H9 (cell line): Measurements from ENCODE around the gene RXFP1. TPM values are rescaled to one million over a fixed set of nuclear protein-coding genes. Genes with fewer than 3 reads are reported as not detected.

Experiments
- DNase-seq: peaks from one replicate; pipeline ENCODE4 v3.0.0-alpha.2; 2017
- H2AFZ ChIP-seq: one replicate; pipeline ENCODE4 v1.6.1; 2013; ENCODE audit warnings: mild to moderate bottlenecking, low read length, control low read depth, moderate library complexity
- H2AK5ac ChIP-seq: 2 replicates; pipeline ENCODE4 v1.6.1; 2013; ENCODE audit warnings: low read length, control low read depth, mixed read lengths; ENCODE audit not compliant: insufficient read length
- H2BK120ac ChIP-seq: one replicate; pipeline ENCODE4 v1.6.1; 2013; ENCODE audit warnings: low read depth, mild to moderate bottlenecking, low read length, control low read depth, inconsistent platforms; ENCODE audit not compliant: poor library complexity, severe bottlenecking
- H2BK12ac ChIP-seq: 2 replicates; pipeline ENCODE4 v1.6.1; 2013; ENCODE audit warnings: low read length, control low read depth, mixed read lengths, low read depth; ENCODE audit not compliant: insufficient read length
- H2BK15ac ChIP-seq: 2 replicates; pipeline ENCODE4 v1.6.1; 2013; ENCODE audit warnings: low read depth, low read length, control low read depth
- H2BK20ac ChIP-seq: one replicate; pipeline ENCODE4 v1.6.1; 2013; ENCODE audit warnings: low read depth, mild to moderate bottlenecking, low read length, control low read depth, inconsistent platforms; ENCODE audit not compliant: poor library complexity, severe bottlenecking
- H2BK5ac ChIP-seq: 2 replicates; pipeline ENCODE4 v1.6.1; 2013; ENCODE audit warnings: low read length, control low read depth, mixed read lengths; ENCODE audit not compliant: insufficient read length
- H3K14ac ChIP-seq: 2 replicates; pipeline ENCODE4 v1.6.1; 2013; ENCODE audit warnings: low read length, control low read depth; ENCODE audit not compliant: insufficient read depth
- H3K18ac ChIP-seq: 2 replicates; pipeline ENCODE4 v1.6.1; 2013; ENCODE audit warnings: low read depth, mild to moderate bottlenecking, mixed read lengths, low read length, control low read depth; ENCODE audit not compliant: insufficient read length
- H3K23ac ChIP-seq: 2 replicates; pipeline ENCODE4 v1.6.1; 2013; ENCODE audit warnings: low read length, control low read depth, mixed read lengths, low read depth; ENCODE audit not compliant: insufficient read length
- H3K23me2 ChIP-seq: 2 replicates; pipeline ENCODE4 v1.6.1; 2013; ENCODE audit warnings: low read depth, mild to moderate bottlenecking, mixed read lengths, low read length, control low read depth; ENCODE audit not compliant: insufficient read length, poor library complexity, severe bottlenecking
- H3K27ac ChIP-seq: 2 replicates; pipeline ENCODE4 v1.5.1; 2013; ENCODE audit warnings: low read length, control low read depth, mixed read lengths, low read depth; ENCODE audit not compliant: insufficient read length
- H3K27me3 ChIP-seq: 2 replicates; pipeline ENCODE4 v1.6.1; 2013; ENCODE audit warnings: low read length, control low read depth, inconsistent platforms; ENCODE audit not compliant: insufficient read depth
- H3K4ac ChIP-seq: 2 replicates; pipeline ENCODE4 v1.6.1; 2013; ENCODE audit warnings: low read depth, mild to moderate bottlenecking, control low read depth, inconsistent platforms, low read length, moderate library complexity
- H3K4me1 ChIP-seq: 2 replicates; pipeline ENCODE4 v1.6.1; 2013; ENCODE audit warnings: low read length, control low read depth, inconsistent platforms; ENCODE audit not compliant: insufficient read depth
- H3K4me2 ChIP-seq: 2 replicates; pipeline ENCODE4 v1.6.1; 2013; ENCODE audit warnings: low read length, control low read depth, mixed read lengths; ENCODE audit not compliant: insufficient read length, insufficient read depth
- H3K56ac ChIP-seq: 2 replicates; pipeline ENCODE4 v1.6.1; 2013; ENCODE audit warnings: low read depth, mild to moderate bottlenecking, mixed read lengths, low read length, control low read depth; ENCODE audit not compliant: insufficient read length
- H3K79me1 ChIP-seq: 2 replicates; pipeline ENCODE4 v1.6.1; 2013; ENCODE audit warnings: low read depth, mild to moderate bottlenecking, moderate library complexity, low read length, control low read depth, inconsistent platforms; ENCODE audit not compliant: insufficient read depth, poor library complexity, severe bottlenecking
- H3K79me2 ChIP-seq: 2 replicates; pipeline ENCODE4 v1.6.1; 2013; ENCODE audit warnings: low read length, control low read depth, inconsistent platforms; ENCODE audit not compliant: insufficient read depth
- H3K9ac ChIP-seq: 2 replicates; pipeline ENCODE4 v1.6.1; 2013; ENCODE audit warnings: low read length, control low read depth, mixed read lengths; ENCODE audit not compliant: insufficient read length; ENCODE audit errors: extremely low read depth
- H3K9me3 ChIP-seq: one replicate; pipeline ENCODE4 v1.6.1; 2013; ENCODE audit warnings: low read depth, low read length, inconsistent platforms; ENCODE audit not compliant: control insufficient read depth
- H3T11ph ChIP-seq: one replicate; pipeline ENCODE4 v1.6.1; 2013; ENCODE audit warnings: mild to moderate bottlenecking, low read length, control low read depth, inconsistent platforms
- H4K20me1 ChIP-seq: one replicate; pipeline ENCODE4 v1.6.1; 2013; ENCODE audit not compliant: control insufficient read depth, insufficient read length, insufficient read depth
- H4K5ac ChIP-seq: 2 replicates; pipeline ENCODE4 v1.6.1; 2013; ENCODE audit warnings: low read depth, mild to moderate bottlenecking, mixed read lengths, low read length, control low read depth; ENCODE audit not compliant: insufficient read length
- H4K8ac ChIP-seq: replicated peaks from 2 replicates; pipeline ENCODE4 v1.6.1; 2013; ENCODE audit warnings: low read length, control low read depth, mixed read lengths, low read depth; ENCODE audit not compliant: insufficient read length
- H4K91ac ChIP-seq: 2 replicates; pipeline ENCODE4 v1.6.1; 2013; ENCODE audit warnings: low read depth, mild to moderate bottlenecking, moderate library complexity, mixed read lengths, low read length, control low read depth; ENCODE audit not compliant: insufficient read length
- H3K27ac Mint-ChIP-seq, 3 experiments: 2 replicates in 2 of 3; 3 replicates in 1 of 3; pipeline ENCODE4 v1.8.0; 2020 to 2021; ENCODE audit warnings: mixed read lengths in 3 of 3, mild to moderate bottlenecking in 1 of 3, moderate library complexity in 1 of 3
- H3K27me3 Mint-ChIP-seq: 2 replicates; pipeline ENCODE4 v1.8.0; 2021; ENCODE audit warnings: low read depth, mild to moderate bottlenecking, moderate library complexity, mixed read lengths
- H3K36me3 Mint-ChIP-seq, 3 experiments: 2 replicates in 2 of 3; 3 replicates in 1 of 3; pipeline ENCODE4 v1.8.0; 2020 to 2021; ENCODE audit warnings: low read depth in 3 of 3, mixed read lengths in 3 of 3; ENCODE audit not compliant: insufficient read depth in 1 of 3
- H3K4me1 Mint-ChIP-seq, 2 experiments: 2 replicates each; pipeline ENCODE4 v1.8.0; 2020; ENCODE audit warnings: mixed read lengths in 2 of 2
- H3K4me3 Mint-ChIP-seq, 2 experiments: 2 replicates in 1 of 2; 3 replicates in 1 of 2; pipeline ENCODE4 v1.8.0; 2020 to 2021; ENCODE audit warnings: mild to moderate bottlenecking in 2 of 2, mixed read lengths in 2 of 2, moderate library complexity in 1 of 2
- H3K9me3 Mint-ChIP-seq, 2 experiments: 2 replicates in 1 of 2; 3 replicates in 1 of 2; pipeline ENCODE4 v1.8.0; 2020; ENCODE audit warnings: mild to moderate bottlenecking in 2 of 2, mixed read lengths in 2 of 2, moderate library complexity in 1 of 2
- total RNA-seq: library from RNA; stranded (reverse); gene quantifications from 2 replicates; pipeline ENCODE4 v1.2.1, GENCODE V29; 2021
- TF ChIP-seq, protein P1 (sequence below): fragments of 200-600 bp; sonication (generic); conservative IDR thresholded peaks from 3 replicates; pipeline ENCODE4 v1.8.0; 2021; ENCODE audit warnings: antibody characterized with exemption, mild to moderate bottlenecking

RXFP1 gene
- total RNA-seq, 1 experiment from 2014 or later, result 0.17 TPM

DNA sequence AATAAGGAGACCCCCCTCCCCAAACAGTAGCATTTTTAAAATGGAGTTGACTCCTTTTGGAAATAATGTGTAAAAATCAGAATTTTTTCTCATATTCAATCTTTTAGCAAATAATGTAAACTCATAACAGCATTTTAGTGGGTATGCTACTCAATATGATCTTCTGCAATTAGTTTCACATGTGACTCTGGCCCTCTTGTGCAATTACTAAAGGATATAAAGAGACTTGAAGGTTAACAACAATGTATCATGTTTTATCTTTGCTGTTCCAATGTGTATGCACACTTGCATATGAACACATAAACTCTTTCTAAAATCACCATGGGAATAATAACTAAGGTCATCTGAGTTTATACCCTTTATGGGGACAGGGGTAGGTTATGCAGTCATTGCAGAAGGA lies 39.9 kb upstream of the RXFP1 start:
- H3T11ph ChIP-seq, result no peak overlapping the region
- H2BK5ac ChIP-seq, result no peak overlapping the region
- no peak overlapping the region for H2BK15ac ChIP-seq
- H4K8ac ChIP-seq, result no peak overlapping the region
- no peak overlapping the region for H4K5ac ChIP-seq
- no peaks in the 10 kb centered on the region for H3K23me2 ChIP-seq
- H4K20me1 ChIP-seq, result no peaks in the 10 kb centered on the region
- TF ChIP-seq, protein P1, sequence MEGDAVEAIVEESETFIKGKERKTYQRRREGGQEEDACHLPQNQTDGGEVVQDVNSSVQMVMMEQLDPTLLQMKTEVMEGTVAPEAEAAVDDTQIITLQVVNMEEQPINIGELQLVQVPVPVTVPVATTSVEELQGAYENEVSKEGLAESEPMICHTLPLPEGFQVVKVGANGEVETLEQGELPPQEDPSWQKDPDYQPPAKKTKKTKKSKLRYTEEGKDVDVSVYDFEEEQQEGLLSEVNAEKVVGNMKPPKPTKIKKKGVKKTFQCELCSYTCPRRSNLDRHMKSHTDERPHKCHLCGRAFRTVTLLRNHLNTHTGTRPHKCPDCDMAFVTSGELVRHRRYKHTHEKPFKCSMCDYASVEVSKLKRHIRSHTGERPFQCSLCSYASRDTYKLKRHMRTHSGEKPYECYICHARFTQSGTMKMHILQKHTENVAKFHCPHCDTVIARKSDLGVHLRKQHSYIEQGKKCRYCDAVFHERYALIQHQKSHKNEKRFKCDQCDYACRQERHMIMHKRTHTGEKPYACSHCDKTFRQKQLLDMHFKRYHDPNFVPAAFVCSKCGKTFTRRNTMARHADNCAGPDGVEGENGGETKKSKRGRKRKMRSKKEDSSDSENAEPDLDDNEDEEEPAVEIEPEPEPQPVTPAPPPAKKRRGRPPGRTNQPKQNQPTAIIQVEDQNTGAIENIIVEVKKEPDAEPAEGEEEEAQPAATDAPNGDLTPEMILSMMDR, result no peak
- H3K14ac ChIP-seq, result no peak overlapping the region
- Mint-ChIP-seq H3K36me3 (no peaks in the 10 kb centered on the region), H3K9me3 (no peaks in the 10 kb centered on the region), H3K4me3 (no peak overlapping the region), H3K27me3 (peaks cover 2% of the 10 kb centered on the region), H3K27ac (no peak overlapping the region), H3K4me1 (no peaks in the 10 kb centered on the region)
- H2BK120ac ChIP-seq, result no peak overlapping the region
- no peaks in the 10 kb centered on the region for H3K79me1 ChIP-seq
- no peak overlapping the region for H2AK5ac ChIP-seq
- H3K27me3 ChIP-seq, result no peaks in the 10 kb centered on the region
- H2AFZ ChIP-seq, result no peak overlapping the region
- no peak overlapping the region for H3K27ac ChIP-seq
- H4K91ac ChIP-seq, result no peak overlapping the region
- no peak overlapping the region for H3K4me2 ChIP-seq
- no peaks in the 10 kb centered on the region for H3K4me1 ChIP-seq
- no peak for DNase-seq
- H3K23ac ChIP-seq, result no peak overlapping the region
- no peaks in the 10 kb centered on the region for H3K9me3 ChIP-seq
- no peak overlapping the region for H2BK12ac ChIP-seq
- H3K56ac ChIP-seq, result no peak overlapping the region
- no peak overlapping the region for H2BK20ac ChIP-seq
- H3K9ac ChIP-seq, result no peak overlapping the region
- no peaks in the 10 kb centered on the region for H3K79me2 ChIP-seq
- H3K4ac ChIP-seq, result no peak overlapping the region
- H3K18ac ChIP-seq, result no peak overlapping the region
